Hepatocyte (in vitro differentiated cells): ENCODE measurements around the gene ADD2. TPM values are rescaled to one million over a fixed set of nuclear protein-coding genes. Genes with fewer than 3 reads are reported as not detected.

ENCODE experiments used
- DNase-seq: peaks from one replicate; pipeline ENCODE4 v3.0.0-alpha.2; 2016; ENCODE audit warnings: low spot score
- H2AFZ ChIP-seq: fragments of 200-600 bp; sonication (generic); 2 replicates; pipeline ENCODE4 v1.6.0; 2016; ENCODE audit warnings: antibody characterized with exemption, mild to moderate bottlenecking
- H3K27ac ChIP-seq: fragments of 200-600 bp; sonication (generic); 2 replicates; pipeline ENCODE4 v1.5.1; 2016; ENCODE audit warnings: mild to moderate bottlenecking
- H3K27me3 ChIP-seq: fragments of 200-600 bp; sonication (generic); 2 replicates; pipeline ENCODE4 v1.6.1; 2016
- H3K36me3 ChIP-seq: fragments of 200-600 bp; sonication (generic); replicated peaks from 2 replicates; pipeline ENCODE4 v1.5.1; 2016; ENCODE audit warnings: low read depth; ENCODE audit not compliant: insufficient read depth
- H3K4me1 ChIP-seq: fragments of 200-600 bp; sonication (generic); 2 replicates; pipeline ENCODE4 v1.5.1; 2016; ENCODE audit warnings: mild to moderate bottlenecking, moderate library complexity; ENCODE audit not compliant: insufficient read depth
- H3K4me2 ChIP-seq: fragments of 200-600 bp; sonication (generic); 2 replicates; pipeline ENCODE4 v1.6.0; 2016
- H3K4me3 ChIP-seq: fragments of 200-600 bp; sonication (generic); 2 replicates; pipeline ENCODE4 v1.5.1; 2016; ENCODE audit warnings: mild to moderate bottlenecking
- H3K79me2 ChIP-seq: fragments of 200-600 bp; sonication (generic); 2 replicates; pipeline ENCODE4 v1.6.0; 2017; ENCODE audit warnings: mild to moderate bottlenecking
- H3K9me2 ChIP-seq: fragments of 200-600 bp; sonication (generic); replicated peaks from 2 replicates; pipeline ENCODE4 v1.6.0; 2017; ENCODE audit warnings: mild to moderate bottlenecking; ENCODE audit not compliant: insufficient read depth
- H3K9me3 ChIP-seq: fragments of 200-600 bp; sonication (generic); 2 replicates; pipeline ENCODE4 v1.5.1; 2016; ENCODE audit warnings: low read depth, mild to moderate bottlenecking
- H4K20me1 ChIP-seq: fragments of 200-600 bp; sonication (generic); 2 replicates; pipeline ENCODE4 v1.6.0; 2016; ENCODE audit warnings: mild to moderate bottlenecking; ENCODE audit not compliant: insufficient read depth, poor library complexity, severe bottlenecking
- CTCF ChIP-seq: fragments of 200-600 bp; sonication (generic); IDR thresholded peaks from 2 replicates; pipeline ENCODE4 v1.5.1; 2016; ENCODE audit warnings: antibody characterized with exemption, mild to moderate bottlenecking; ENCODE audit not compliant: poor library complexity
- EZH2 ChIP-seq: fragments of 200-600 bp; sonication (generic); IDR thresholded peaks from 2 replicates; pipeline ENCODE4 v1.6.1; 2016; ENCODE audit warnings: antibody characterized with exemption, mild to moderate bottlenecking, borderline replicate concordance
- EZH2phosphoT487 ChIP-seq: fragments of 200-600 bp; sonication (generic); IDR thresholded peaks from one replicate; pipeline ENCODE4 v1.6.1; 2018; ENCODE audit warnings: antibody characterized with exemption, mild to moderate bottlenecking, low read depth, moderate library complexity; ENCODE audit not compliant: unreplicated experiment, severe bottlenecking
- WGBS: methylation state at CpG from one replicate; pipeline ENCODE4 v1.1.6; 2016; ENCODE audit warnings: low lambda C conversion rate; ENCODE audit errors: missing lambda C conversion rate; 5-methylcytosine and 5-hydroxymethylcytosine counted together
- polyA plus RNA-seq: library from polyadenylated mRNA; unstranded; fragments of >200 nt; fragmentation: Nextera tagmentation; extraction: Ambion mirVana; gene quantifications from 2 replicates; pipeline ENCODE4 v1.2.1, GENCODE V29; 2016
- total RNA-seq: library from RNA; depleted of rRNA; stranded (reverse); fragments of >200 nt; gene quantifications from 2 replicates; pipeline ENCODE4 v1.2.3, GENCODE V29; 2014

Gene ADD2
- total and polyA plus RNA-seq, 2 experiments from 2014 or later: 0.74 to 2.4 TPM

- TF ChIP-seq CTCF (no peak), EZH2 (no peak), EZH2phosphoT487 (no peak)
- H3K4me3 ChIP-seq: no peak overlapping the region
- WGBS: 83% methylated on average over 2 of the region's 2 CpGs
- no peak overlapping the region for H3K4me2 ChIP-seq
- H4K20me1 ChIP-seq: no peaks in the 10 kb centered on the region
- DNase-seq: no peak
- H2AFZ ChIP-seq: no peak overlapping the region
- H3K36me3 ChIP-seq: no peaks in the 10 kb centered on the region
- H3K9me2 ChIP-seq: no peaks in the 10 kb centered on the region
- H3K27ac ChIP-seq: no peak overlapping the region
- H3K79me2 ChIP-seq: no peaks in the 10 kb centered on the region
- H3K9me3 ChIP-seq: no peaks in the 10 kb centered on the region
- H3K4me1 ChIP-seq: no peaks in the 10 kb centered on the region
- peaks cover 19% of the 10 kb centered on the region for H3K27me3 ChIP-seq
Measured at GRCh38 chr2:70738159-70738558, 29.8 kb downstream of the ADD2 start.

- no peak overlapping the region for H2AFZ ChIP-seq
- no peak overlapping the region for H3K4me3 ChIP-seq
- peaks cover 26% of the 10 kb centered on the region for H3K27me3 ChIP-seq
- H4K20me1 ChIP-seq: no peaks in the 10 kb centered on the region
- H3K79me2 ChIP-seq: no peaks in the 10 kb centered on the region
- H3K9me3 ChIP-seq: no peaks in the 10 kb centered on the region
- no peaks in the 10 kb centered on the region for H3K4me1 ChIP-seq
- H3K9me2 ChIP-seq: no peaks in the 10 kb centered on the region
- DNase-seq: no peak
- no peak overlapping the region for H3K4me2 ChIP-seq
- 39% methylated on average over 2 of the region's 2 CpGs for WGBS
- H3K36me3 ChIP-seq: no peaks in the 10 kb centered on the region
- TF ChIP-seq EZH2phosphoT487 (no peak), EZH2 (no peak), CTCF (no peak)
- H3K27ac ChIP-seq: no peak overlapping the region
Measured at GRCh38 chr2:70735071-70735470, 32.9 kb downstream of the ADD2 start.

GRCh38 chr2:70733646-70734180 is 34.3 kb downstream of the ADD2 start:
- Histone ChIP-seq H3K79me2 (no peaks in the 10 kb centered on the region), H3K27me3 (peaks cover 26% of the 10 kb centered on the region), H3K9me2 (no peaks in the 10 kb centered on the region), H3K9me3 (no peaks in the 10 kb centered on the region), H3K36me3 (no peaks in the 10 kb centered on the region), H3K4me3 (no peak overlapping the region), H2AFZ (no peak overlapping the region), H3K27ac (no peak overlapping the region), H4K20me1 (no peaks in the 10 kb centered on the region), H3K4me2 (no peak overlapping the region), H3K4me1 (no peaks in the 10 kb centered on the region)
- TF ChIP-seq EZH2phosphoT487 (no peak), EZH2 (no peak), CTCF (no peak)
- 47% methylated on average over 7 of the region's 7 CpGs for WGBS
- no peak for DNase-seq
